ENCODE results near the gene SPESP1.
"Not testable (repeated sequence)": the region's sequence is repeated elsewhere in the genome, so short reads cannot be mapped to it uniquely, and the experiment has no call there.

The SPESP1 gene

GRCh38 chr15:68930268-68931022 lies at the start of gene SPESP1:
Gene SPESP1, plus strand, starts transcription at chr15:68930525. Its CDS starts 129 bp downstream, at chr15:68930654.
- DNase-seq = no peak

- no peak for DNase-seq
These were observed 45.3 kb upstream of the SPESP1 start for GRCh38 chr15:68885070-68885469.

- no peak for DNase-seq
These were observed 43.2 kb upstream of the SPESP1 start for GRCh38 chr15:68887120-68887519.

- no peak for DNase-seq
These were observed 42.5 kb upstream of the SPESP1 start for GRCh38 chr15:68887819-68888218.

- DNase-seq = no peak
These were observed 41.9 kb upstream of the SPESP1 start for GRCh38 chr15:68888419-68888818.

- DNase-seq = no peak
These were observed 36.1 kb upstream of the SPESP1 start for GRCh38 chr15:68894208-68894607.

- no peak for DNase-seq
These were observed 34.1 kb upstream of the SPESP1 start for GRCh38 chr15:68896178-68896577.

- DNase-seq = no peak
These were observed 33.3 kb upstream of the SPESP1 start for GRCh38 chr15:68897016-68897415.

GRCh38 chr15:68900027-68900426 lies 30.3 kb upstream of the SPESP1 start:
- DNase-seq = no peak

GRCh38 chr15:68907396-68907923 lies 22.9 kb upstream of the SPESP1 start:
- no peak for DNase-seq

- DNase-seq = no peak
These were observed 20.7 kb upstream of the SPESP1 start for GRCh38 chr15:68909601-68910100.

GRCh38 chr15:68910341-68910740 lies 20.0 kb upstream of the SPESP1 start:
- no peak for DNase-seq

- no peak for DNase-seq
These were observed 19.5 kb upstream of the SPESP1 start for GRCh38 chr15:68910816-68911215.

- no peak for DNase-seq
These were observed 8.4 kb upstream of the SPESP1 start for GRCh38 chr15:68921926-68922325.

- peak; percentile 70 for DNase-seq
These were observed 5.3 kb upstream of the SPESP1 start for GRCh38 chr15:68924866-68925560.

- DNase-seq = no peak
These were observed 2.7 kb downstream of the SPESP1 start for GRCh38 chr15:68933001-68933400.

GRCh38 chr15:68934341-68934740 lies 4.0 kb downstream of the SPESP1 start:
- DNase-seq = no peak

GRCh38 chr15:68935400-68935937 lies 5.1 kb downstream of the SPESP1 start:
- DNase-seq = no peak

GRCh38 chr15:68939501-68939900 lies 9.2 kb downstream of the SPESP1 start:
- no peak for DNase-seq

GRCh38 chr15:68951813-68952212 lies 21.5 kb downstream of the SPESP1 start:
- no peak for DNase-seq

GRCh38 chr15:68957696-68958095 lies 27.4 kb downstream of the SPESP1 start:
- no peak for DNase-seq

- no peak for DNase-seq
These were observed 28.3 kb downstream of the SPESP1 start for GRCh38 chr15:68958597-68958996.

GRCh38 chr15:68962465-68962864 lies 32.1 kb downstream of the SPESP1 start:
- DNase-seq = no peak

- DNase-seq = not testable (repeated sequence)
These were observed 33.4 kb downstream of the SPESP1 start for GRCh38 chr15:68963719-68964118.
